NCI-H524 treated with DMSO at 0.1 percent for 48 hours (cell line): ENCODE data around the gene TCTN3.
"Not testable (repeated sequence)": the region's sequence is repeated elsewhere in the genome, so short reads cannot be mapped to it uniquely, and the experiment has no call there.

Experiments
- DNase-seq: peaks from one replicate; lab custom pipeline; 2025; lab: John Stamatoyannopoulos, UW

TCTN3 gene

DNA sequence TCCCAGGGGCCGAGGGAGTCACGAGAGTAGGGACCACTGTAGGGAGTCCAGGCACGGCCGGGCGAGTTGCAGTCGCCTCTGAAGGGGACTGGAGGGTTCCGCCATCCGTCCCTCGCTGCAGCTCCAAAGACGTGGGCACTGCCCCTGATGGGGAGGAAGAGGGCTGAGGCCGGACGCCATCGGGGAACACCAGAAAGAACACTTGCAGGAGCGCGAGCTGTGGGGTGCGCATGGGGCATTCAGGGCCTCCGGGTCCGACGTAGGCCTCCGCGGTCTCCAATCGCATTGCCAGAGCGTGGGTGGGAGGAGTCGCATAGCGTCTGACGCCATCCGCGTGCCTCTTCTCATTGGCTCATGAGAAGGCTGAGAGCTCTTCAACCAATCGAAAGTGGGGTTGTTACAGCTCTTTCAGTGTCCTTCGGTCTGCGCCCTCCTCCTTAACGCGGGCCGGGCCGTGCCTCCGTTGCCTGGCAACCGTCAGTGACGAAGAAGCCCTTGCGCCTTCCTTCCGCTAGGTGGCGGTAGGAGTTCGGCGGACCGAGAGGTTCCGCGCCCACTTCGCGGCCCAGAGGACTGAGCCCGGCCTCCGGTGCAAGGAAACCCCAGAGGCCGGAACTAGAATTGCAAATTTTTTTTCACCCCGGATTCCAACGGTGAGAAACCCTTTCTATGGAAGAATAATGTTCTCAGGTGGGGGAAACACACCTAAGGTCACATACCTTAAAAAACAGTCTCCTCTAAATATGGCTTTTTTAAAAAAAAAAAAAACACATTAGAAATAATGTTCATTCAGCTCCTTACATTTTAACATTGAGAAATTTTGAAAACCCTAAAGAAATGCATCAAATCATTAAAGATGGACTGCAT, at the start of gene TCTN3:
TCTN3 (minus strand) TSS at position 260 of the 867 bp plus-strand sequence; CDS start at position 232, 28 bp downstream.
- peak; percentile 54 for DNase-seq

DNA sequence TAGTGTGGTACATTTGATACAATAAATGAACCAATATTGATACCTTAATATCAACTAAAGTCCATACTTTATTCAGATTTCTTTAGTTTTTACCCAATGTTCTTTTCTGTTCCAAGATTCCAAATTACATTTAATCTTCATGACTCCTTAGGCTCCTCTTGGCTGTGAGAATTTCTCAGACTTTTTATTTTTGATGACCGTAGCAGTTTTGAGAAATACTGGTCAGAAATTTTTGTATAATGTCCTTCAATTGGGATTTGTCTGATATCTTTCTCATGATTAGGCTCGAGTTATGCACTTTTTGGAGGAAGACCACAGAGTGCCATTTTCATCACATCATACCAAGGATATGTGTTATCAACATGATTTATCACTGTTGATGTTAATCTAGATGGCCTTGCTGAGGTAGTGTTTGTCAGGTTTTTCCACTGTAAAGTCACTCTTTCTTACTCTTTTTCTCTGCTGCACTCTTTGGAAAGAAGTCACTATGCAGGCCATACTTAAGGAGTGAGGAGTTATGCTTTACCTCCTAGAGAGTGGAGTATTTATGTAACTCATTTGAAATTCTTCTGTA, 49.3 kb upstream of the TCTN3 start:
- DNase-seq, result no peak

- DNase-seq, result no peak
Observed at GRCh38 chr10:95742485-95742884, 48.8 kb upstream of the TCTN3 start.

- no peak for DNase-seq
Observed at GRCh38 chr10:95741807-95742467, 48.2 kb upstream of the TCTN3 start.

- DNase-seq, result no peak
Observed at GRCh38 chr10:95739056-95739455, 45.3 kb upstream of the TCTN3 start.

DNA sequence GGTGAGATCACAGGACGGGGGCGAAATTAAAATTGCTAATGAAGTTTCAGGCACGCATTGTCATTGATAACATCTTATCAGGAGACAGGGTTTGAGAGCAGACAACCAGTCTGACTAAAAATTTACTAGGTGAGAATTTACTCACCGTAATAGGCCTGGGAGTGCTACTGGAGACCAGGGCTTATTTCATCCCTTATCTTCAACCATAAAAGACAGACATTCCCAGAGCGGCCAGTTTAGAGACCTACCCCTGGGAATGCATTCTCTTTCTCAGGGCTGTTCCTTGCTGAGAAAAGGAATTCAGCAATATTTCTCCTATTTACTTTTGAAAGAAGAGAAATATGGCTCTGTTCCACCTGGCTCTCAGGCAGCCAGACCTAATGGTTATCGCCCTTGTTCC, 39.2 kb upstream of the TCTN3 start:
- not testable (repeated sequence) for DNase-seq

DNA sequence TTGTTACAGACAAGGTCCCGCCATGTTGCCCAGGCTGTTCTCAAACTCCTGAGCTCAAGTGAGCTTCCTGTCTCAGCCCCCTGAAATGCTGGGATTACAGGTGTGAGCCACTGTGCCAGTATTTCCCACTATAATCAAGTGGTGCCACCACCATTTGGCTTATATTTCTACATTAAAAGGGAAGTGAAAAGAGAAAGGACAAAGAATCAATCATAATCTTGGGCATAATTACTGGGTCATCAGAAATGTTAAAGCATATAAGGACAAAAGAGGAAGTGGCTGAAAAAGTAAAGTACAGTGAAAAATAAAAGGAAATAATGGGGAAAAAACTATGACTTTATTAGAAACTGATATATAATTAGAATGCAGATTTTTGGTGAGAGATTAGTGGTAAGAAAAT, 36.5 kb upstream of the TCTN3 start:
- no peak for DNase-seq

- DNase-seq, result no peak
Observed at GRCh38 chr10:95729323-95730055, 35.8 kb upstream of the TCTN3 start.

GRCh38 chr10:95728526-95728925, 34.8 kb upstream of the TCTN3 start:
- DNase-seq, result no peak

GRCh38 chr10:95722496-95722895, 28.8 kb upstream of the TCTN3 start:
- not testable (repeated sequence) for DNase-seq

GRCh38 chr10:95720745-95721144, 27.0 kb upstream of the TCTN3 start:
- not testable (repeated sequence) for DNase-seq

DNA sequence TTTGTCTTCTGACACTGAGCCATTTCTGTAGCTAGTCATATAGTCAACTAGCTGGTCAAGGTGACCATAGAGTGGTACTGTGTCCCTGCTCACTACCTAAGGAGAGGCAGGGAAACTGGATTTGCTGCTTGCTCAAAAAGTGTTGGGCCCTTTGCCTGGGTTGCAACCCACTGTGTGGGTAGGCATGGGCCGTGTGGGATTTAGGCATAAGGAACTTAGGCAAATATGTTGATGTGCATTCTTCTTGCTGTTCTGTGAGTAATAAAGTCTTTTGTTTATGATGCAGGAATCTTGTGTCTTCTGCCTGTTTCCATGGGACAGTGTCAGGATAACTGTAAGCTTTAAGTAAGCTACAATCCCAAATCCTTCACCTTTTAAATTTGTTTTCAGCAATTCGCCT, 23.1 kb upstream of the TCTN3 start:
- DNase-seq, result no peak

GRCh38 chr10:95716466-95716865, 22.7 kb upstream of the TCTN3 start:
- peak; percentile 71 for DNase-seq

GRCh38 chr10:95711492-95711891, 17.8 kb upstream of the TCTN3 start:
- DNase-seq, result no peak

DNA sequence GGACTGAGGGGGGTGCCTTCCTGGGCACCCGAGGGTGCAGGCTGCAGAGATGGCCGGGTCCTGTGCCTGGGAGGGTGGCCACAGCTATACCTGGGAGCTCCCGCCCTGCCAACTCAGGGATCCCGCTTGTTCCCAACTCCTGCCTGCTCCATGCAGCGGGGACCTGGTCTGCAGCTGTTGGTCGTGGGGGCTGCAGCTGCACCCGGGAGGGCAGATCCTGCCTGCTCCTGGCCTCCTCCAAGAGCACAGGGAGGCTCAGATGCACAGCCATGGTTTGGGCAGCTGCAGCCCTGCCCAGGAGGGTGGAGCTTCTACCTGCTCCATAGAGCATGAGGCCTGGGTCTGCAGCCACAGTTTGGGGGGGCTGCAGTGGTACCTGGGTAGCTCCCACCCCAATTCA, 13.3 kb upstream of the TCTN3 start:
- DNase-seq, result no peak

GRCh38 chr10:95706573-95706972, 12.8 kb upstream of the TCTN3 start:
- no peak for DNase-seq

GRCh38 chr10:95698415-95698814, 4.7 kb upstream of the TCTN3 start:
- no peak for DNase-seq

DNA sequence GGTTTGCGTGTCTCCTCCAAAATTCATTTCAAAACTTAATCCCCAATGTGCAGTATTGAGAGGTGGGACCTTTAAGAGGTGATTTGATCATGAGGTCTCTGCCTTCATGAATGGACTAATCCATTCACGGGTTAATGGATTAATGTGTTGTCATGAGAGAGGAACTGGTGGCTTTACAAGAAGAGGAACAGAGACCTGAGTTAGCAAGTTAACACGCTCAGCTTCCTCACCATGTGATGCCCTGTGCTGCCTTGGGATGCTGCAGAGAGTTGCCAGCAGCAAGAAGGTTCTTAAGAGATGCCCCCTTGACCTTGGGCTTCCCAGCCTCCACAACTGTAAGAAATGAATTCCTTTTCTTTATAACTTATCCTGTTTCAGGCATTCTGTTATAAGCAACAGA, 3.7 kb upstream of the TCTN3 start:
- DNase-seq, result no peak

GRCh38 chr10:95694665-95695064, 938 bp upstream of the TCTN3 start:
- no peak for DNase-seq

DNA sequence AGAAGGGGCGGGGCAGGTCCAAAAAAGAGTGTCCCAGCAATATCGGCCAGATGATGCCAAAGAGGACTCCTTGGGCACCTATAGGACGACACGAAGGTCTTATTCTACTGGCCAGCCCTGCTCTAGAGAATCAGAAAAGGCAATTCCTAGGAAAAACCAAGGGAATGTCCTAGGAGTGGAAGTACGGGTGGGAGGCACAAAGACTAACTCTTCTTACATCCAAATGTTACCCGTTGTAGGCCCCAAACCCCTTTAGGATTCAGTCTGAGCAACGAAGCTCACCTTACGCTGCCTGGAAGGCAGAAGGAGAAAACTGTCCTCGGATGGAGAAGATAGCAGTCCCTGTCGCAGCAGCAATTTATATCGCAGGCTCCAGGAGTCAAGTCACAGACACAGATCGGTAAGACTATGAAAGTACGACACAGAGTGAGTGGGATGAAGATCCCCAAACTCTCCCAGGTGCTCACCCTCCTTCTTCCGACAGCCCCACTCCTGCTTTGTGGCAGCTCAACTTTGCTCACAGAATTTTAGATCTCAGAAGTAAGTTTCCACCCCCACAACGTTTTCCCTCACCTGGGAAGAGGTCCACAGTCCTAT, 558 bp downstream of the TCTN3 start:
- no peak for DNase-seq

- no peak for DNase-seq
Observed at GRCh38 chr10:95691281-95691680, 2.4 kb downstream of the TCTN3 start.

GRCh38 chr10:95688648-95689047, 5.1 kb downstream of the TCTN3 start:
- DNase-seq, result no peak
